Mesenchymal stem cell (in vitro differentiated cells and primary cell): Measurements from ENCODE around the gene BCL2L1.
"Not testable (repeated sequence)": the region's sequence is repeated elsewhere in the genome, so short reads cannot be mapped to it uniquely, and the experiment has no call there.

ENCODE experiments used
- DNase-seq: peaks from one replicate; pipeline ENCODE4 v3.0.0-alpha.2; 2013
- H2AFZ ChIP-seq: one replicate; pipeline ENCODE4 v1.6.1; 2013; ENCODE audit warnings: low read depth, mild to moderate bottlenecking, control low read depth, inconsistent platforms, low read length, moderate library complexity
- H2AK5ac ChIP-seq: 2 replicates; pipeline ENCODE4 v1.6.1; 2013; ENCODE audit warnings: low read length, moderate library complexity, mild to moderate bottlenecking, inconsistent platforms; ENCODE audit not compliant: severe bottlenecking
- H2BK120ac ChIP-seq: one replicate; pipeline ENCODE4 v1.6.1; 2013; ENCODE audit warnings: low read depth, mild to moderate bottlenecking, inconsistent platforms, low read length, moderate library complexity
- H2BK12ac ChIP-seq, 2 experiments: one replicate each; pipeline ENCODE4 v1.6.1; 2013; ENCODE audit warnings: inconsistent platforms in 2 of 2, low read length in 2 of 2, mild to moderate bottlenecking in 2 of 2, moderate library complexity in 2 of 2, control low read depth in 1 of 2
- H2BK15ac ChIP-seq: one replicate; pipeline ENCODE4 v1.6.1; 2013; ENCODE audit warnings: mild to moderate bottlenecking, low read depth, inconsistent platforms; ENCODE audit not compliant: poor library complexity, severe bottlenecking
- H2BK5ac ChIP-seq: 2 replicates; pipeline ENCODE4 v1.6.1; 2013; ENCODE audit warnings: low read depth, mild to moderate bottlenecking, low read length, control low read depth, inconsistent platforms; ENCODE audit not compliant: poor library complexity, severe bottlenecking
- H3K14ac ChIP-seq, 2 experiments: one replicate each; pipeline ENCODE4 v1.6.1; 2013; ENCODE audit warnings: inconsistent platforms in 2 of 2, low read length in 2 of 2, control low read depth in 1 of 2, mild to moderate bottlenecking in 1 of 2, moderate library complexity in 1 of 2
- H3K18ac ChIP-seq, 2 experiments: one replicate each; pipeline ENCODE4 v1.6.1; 2013; ENCODE audit warnings: inconsistent platforms in 2 of 2, low read length in 2 of 2, control low read depth in 1 of 2, low read depth in 1 of 2, mild to moderate bottlenecking in 1 of 2
- H3K23ac ChIP-seq, 2 experiments: one replicate each; pipeline ENCODE4 v1.6.1; 2013; ENCODE audit warnings: inconsistent platforms in 2 of 2, low read length in 2 of 2, mild to moderate bottlenecking in 2 of 2, moderate library complexity in 2 of 2, control low read depth in 1 of 2
- H3K27ac ChIP-seq: 2 replicates; pipeline ENCODE4 v1.5.1; 2013; ENCODE audit warnings: mild to moderate bottlenecking, moderate library complexity, low read length, control low read depth, inconsistent platforms; ENCODE audit not compliant: poor library complexity, severe bottlenecking
- H3K27me3 ChIP-seq, 2 experiments: 2 replicates each; pipeline versions ENCODE4 v1.6.1 to v1.7.0; 2013; ENCODE audit warnings: low read length in 2 of 2, mild to moderate bottlenecking in 2 of 2, moderate library complexity in 2 of 2, control low read depth in 1 of 2, inconsistent platforms in 1 of 2; ENCODE audit not compliant: control insufficient read depth in 1 of 2, insufficient read depth in 1 of 2
- H3K36me3 ChIP-seq, 2 experiments: 2 replicates each; pipeline versions ENCODE4 v1.6.1 to v1.7.0; 2013; ENCODE audit warnings: low read length in 2 of 2, control low read depth in 1 of 2, inconsistent platforms in 1 of 2, low read depth in 1 of 2, mild to moderate bottlenecking in 1 of 2; ENCODE audit not compliant: insufficient read depth in 2 of 2, control insufficient read depth in 1 of 2
- H3K4ac ChIP-seq, 2 experiments: one replicate each; pipeline ENCODE4 v1.6.1; 2013; ENCODE audit warnings: inconsistent platforms in 2 of 2, low read length in 2 of 2, mild to moderate bottlenecking in 2 of 2, moderate library complexity in 2 of 2, control low read depth in 1 of 2, low read depth in 1 of 2
- H3K4me1 ChIP-seq: 2 replicates; pipeline ENCODE4 v1.6.1; 2013; ENCODE audit warnings: low read depth, low read length, control low read depth; ENCODE audit not compliant: control insufficient read depth, insufficient read depth
- H3K4me2 ChIP-seq: 2 replicates; pipeline ENCODE4 v1.6.1; 2013; ENCODE audit warnings: low read length, mild to moderate bottlenecking, inconsistent platforms; ENCODE audit not compliant: poor library complexity, severe bottlenecking
- H3K4me3 ChIP-seq, 2 experiments: 2 replicates each; pipeline versions ENCODE4 v1.5.1 to v1.7.0; 2013; ENCODE audit warnings: low read length in 2 of 2, mild to moderate bottlenecking in 2 of 2, control low read depth in 1 of 2, low read depth in 1 of 2; ENCODE audit not compliant: insufficient read depth in 1 of 2
- H3K79me1 ChIP-seq: replicated peaks from 2 replicates; pipeline ENCODE4 v1.6.1; 2013; ENCODE audit warnings: mild to moderate bottlenecking, control low read depth, low read length, inconsistent platforms; ENCODE audit not compliant: poor library complexity, severe bottlenecking
- H3K9ac ChIP-seq: 2 replicates; pipeline ENCODE4 v1.7.0; 2013; ENCODE audit warnings: mild to moderate bottlenecking, low read length, moderate library complexity
- H3K9me3 ChIP-seq: 2 replicates; pipeline ENCODE4 v1.7.0; 2013; ENCODE audit warnings: mild to moderate bottlenecking, low read length; ENCODE audit not compliant: control insufficient read depth
- H4K8ac ChIP-seq: one replicate; pipeline ENCODE4 v1.6.1; 2013; ENCODE audit warnings: inconsistent platforms, mild to moderate bottlenecking, low read length, moderate library complexity
- H4K91ac ChIP-seq: one replicate; pipeline ENCODE4 v1.6.1; 2013; ENCODE audit warnings: mild to moderate bottlenecking, low read length, inconsistent platforms
- WGBS: methylation state at CpG from one replicate; pipeline ENCODE4 v1.1.7; 2013; ENCODE audit warnings: mixed read lengths; 5-methylcytosine and 5-hydroxymethylcytosine counted together

Gene BCL2L1

DNA sequence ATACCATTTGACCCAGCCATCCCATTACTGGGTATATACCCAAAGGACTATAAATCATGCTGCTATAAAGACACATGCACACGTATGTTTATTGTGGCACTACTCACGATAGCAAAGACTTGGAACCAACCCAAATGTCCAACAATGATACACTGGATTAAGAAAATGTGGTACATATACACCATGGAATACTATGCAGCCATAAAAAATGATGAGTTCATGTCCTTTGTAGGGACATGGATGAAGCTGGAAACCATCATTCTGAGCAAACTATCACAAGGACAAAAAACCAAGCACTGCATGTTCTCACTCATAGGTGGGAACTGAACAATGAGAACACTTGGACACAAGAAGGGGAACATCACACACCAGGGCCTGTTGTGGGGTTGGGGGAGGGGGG, 94.6 kb downstream of the BCL2L1 start:
- not testable (repeated sequence) for H3K23ac ChIP-seq, H3K4me3 ChIP-seq, H4K91ac ChIP-seq, H3K27me3 ChIP-seq, H2BK120ac ChIP-seq, H2BK15ac ChIP-seq, DNase-seq, H3K36me3 ChIP-seq, H2BK12ac ChIP-seq, H2AK5ac ChIP-seq, H3K9me3 ChIP-seq, H2BK5ac ChIP-seq, H3K4me1 ChIP-seq, H3K9ac ChIP-seq, H3K27ac ChIP-seq, H3K4ac ChIP-seq, H3K79me1 ChIP-seq, H4K8ac ChIP-seq, H3K18ac ChIP-seq, H3K14ac ChIP-seq, H3K4me2 ChIP-seq, H2AFZ ChIP-seq
- WGBS = no CpG with 5 or more reads among the region's 2 CpGs

DNA sequence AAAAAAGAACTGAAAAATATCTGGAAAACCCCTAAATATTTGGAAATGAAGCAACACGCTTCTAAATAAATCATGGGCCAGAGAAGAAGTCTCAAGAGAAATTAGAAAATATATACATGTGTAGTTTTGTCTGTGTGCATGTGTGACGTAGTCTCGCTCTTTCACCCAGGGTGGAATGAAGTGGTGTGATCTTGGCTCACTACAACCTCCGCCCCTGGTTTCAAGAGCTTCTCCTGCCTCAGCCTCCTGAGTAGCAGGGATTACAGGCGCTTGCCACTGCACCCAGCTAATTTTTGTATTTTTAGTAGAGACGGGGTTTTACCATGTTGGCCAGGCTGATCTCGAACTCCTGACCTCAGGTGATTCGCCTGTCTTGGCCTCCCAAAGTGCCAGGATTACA, 96.1 kb downstream of the BCL2L1 start:
- not testable (repeated sequence) for H2AK5ac ChIP-seq, H3K9ac ChIP-seq, H2AFZ ChIP-seq, H3K27me3 ChIP-seq, H3K4ac ChIP-seq, H3K79me1 ChIP-seq, H3K9me3 ChIP-seq, H3K4me1 ChIP-seq, H3K4me2 ChIP-seq, H2BK5ac ChIP-seq, H4K8ac ChIP-seq, H3K4me3 ChIP-seq, H3K36me3 ChIP-seq, H3K27ac ChIP-seq, H3K18ac ChIP-seq, H3K14ac ChIP-seq, H2BK15ac ChIP-seq, H2BK120ac ChIP-seq, DNase-seq, H4K91ac ChIP-seq, H3K23ac ChIP-seq, H2BK12ac ChIP-seq
- WGBS = 92% methylated on average over 8 of the region's 8 CpGs

DNA sequence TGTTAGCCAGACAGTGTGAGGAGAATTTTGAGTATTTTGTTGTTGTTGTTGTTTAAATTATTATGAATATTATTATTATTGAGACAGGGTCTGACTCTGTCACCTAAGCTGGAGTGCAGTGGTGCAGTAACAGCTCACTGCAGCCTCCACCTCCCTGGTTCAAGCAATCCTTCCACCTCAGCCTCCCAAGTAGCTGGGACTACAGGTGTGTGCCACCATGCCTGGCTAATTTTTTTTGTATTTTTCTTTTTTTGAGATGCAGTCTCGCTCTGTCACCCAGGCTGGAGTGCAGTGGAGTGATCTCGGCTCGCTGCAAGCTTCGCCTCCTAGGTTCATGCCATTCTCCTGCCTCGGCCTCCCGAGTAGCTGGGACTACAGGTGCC, 99.6 kb downstream of the BCL2L1 start:
- H2BK120ac ChIP-seq, H3K79me1 ChIP-seq, H2AK5ac ChIP-seq, H4K8ac ChIP-seq, DNase-seq, H3K9ac ChIP-seq, H3K4me2 ChIP-seq, H3K36me3 ChIP-seq, H3K27ac ChIP-seq, H3K27me3 ChIP-seq, H2BK5ac ChIP-seq, H3K4me1 ChIP-seq, H3K14ac ChIP-seq, H2BK15ac ChIP-seq, H2BK12ac ChIP-seq, H3K23ac ChIP-seq, H3K9me3 ChIP-seq, H3K18ac ChIP-seq, H3K4me3 ChIP-seq, H2AFZ ChIP-seq, H3K4ac ChIP-seq, H4K91ac ChIP-seq: not testable (repeated sequence)
- WGBS = 92% methylated on average over 6 of the region's 6 CpGs

GRCh38 chr20:31620246-31620645, 102.4 kb downstream of the BCL2L1 start:
- no peak overlapping the region for H3K23ac ChIP-seq
- no peak overlapping the region for H3K27ac ChIP-seq
- no peaks in the 10 kb centered on the region for H3K36me3 ChIP-seq
- no peak overlapping the region for H3K4me3 ChIP-seq
- H2BK15ac ChIP-seq = no peak overlapping the region
- H3K79me1 ChIP-seq = no peaks in the 10 kb centered on the region
- no peak overlapping the region for H2BK12ac ChIP-seq
- H2AFZ ChIP-seq = no peak overlapping the region
- no peak overlapping the region for H3K18ac ChIP-seq
- no peak overlapping the region for H3K14ac ChIP-seq
- 96% methylated on average over 2 of the region's 3 CpGs for WGBS
- no peak for DNase-seq
- H3K9ac ChIP-seq = no peak overlapping the region
- H3K4me2 ChIP-seq = no peak overlapping the region
- H4K91ac ChIP-seq = no peak overlapping the region
- H4K8ac ChIP-seq = no peak overlapping the region
- no peak overlapping the region for H2BK120ac ChIP-seq
- no peaks in the 10 kb centered on the region for H3K9me3 ChIP-seq
- no peaks in the 10 kb centered on the region for H3K4me1 ChIP-seq
- no peak overlapping the region for H2AK5ac ChIP-seq
- no peak overlapping the region for H2BK5ac ChIP-seq
- H3K4ac ChIP-seq = no peak overlapping the region
- H3K27me3 ChIP-seq = no peaks in the 10 kb centered on the region
